ENCODE data around the gene FBXW2. TPM values are rescaled to one million over a fixed set of nuclear protein-coding genes. Genes with fewer than 3 reads are reported as not detected.

The FBXW2 gene
- total RNA-seq, 1 experiment from 2014 or later: 62.1 TPM

- H3T11ph ChIP-seq (ENCODE audit: low read length): no peak overlapping the region
- Mint-ChIP-seq H3K27ac (no peak overlapping the region), H3K27me3 (ENCODE audit: low read depth) (peaks cover 43% of the 10 kb centered on the region), H3K36me3 (ENCODE audit: insufficient read depth in 1 of 3, low read depth in 3 of 3) (no peaks in the 10 kb centered on the region), H3K4me3 (no peak overlapping the region), H3K4me1 (peaks cover 6 to 16% of the 10 kb centered on the region in 2 experiments), H3K9me3 (no peaks in the 10 kb centered on the region)
- H3K27ac ChIP-seq (ENCODE audit: insufficient read length, low read depth, low read length): no peak overlapping the region
- no peaks in the 10 kb centered on the region for H3K79me1 ChIP-seq (ENCODE audit: insufficient read depth, low read depth, low read length, poor library complexity, severe bottlenecking)
- no peak overlapping the region for H3K9ac ChIP-seq (ENCODE audit: extremely low read depth, insufficient read length, low read length)
- no peak overlapping the region for H2BK15ac ChIP-seq (ENCODE audit: low read depth, low read length)
- H4K8ac ChIP-seq (replicated peaks; ENCODE audit: insufficient read length, low read depth, low read length): no peak overlapping the region
- H3K27me3 ChIP-seq (ENCODE audit: insufficient read depth, low read length): peaks cover 13% of the 10 kb centered on the region; the same call in 1 of the 2 replicates
- H3K4me2 ChIP-seq (ENCODE audit: insufficient read depth, insufficient read length, low read length): no peak overlapping the region
- H4K5ac ChIP-seq (ENCODE audit: insufficient read length, low read depth, low read length): no peak overlapping the region
- no peak overlapping the region for H2BK5ac ChIP-seq (ENCODE audit: insufficient read length, low read length)
- no peaks in the 10 kb centered on the region for H3K79me2 ChIP-seq (ENCODE audit: insufficient read depth, low read length)
- TF ChIP-seq CTCF (conservative IDR thresholded peaks at IDR 0.05): no peak
- H3K14ac ChIP-seq (ENCODE audit: insufficient read depth, low read length): no peak overlapping the region
- WGBS (ENCODE audit: extremely low coverage, insufficient read length, low lambda C conversion rate): no CpG with 5 or more reads among the region's 6 CpGs
- no peak overlapping the region for H2AFZ ChIP-seq (ENCODE audit: low read length)
- peaks cover 4% of the 10 kb centered on the region for H3K23me2 ChIP-seq (ENCODE audit: insufficient read length, low read depth, low read length, poor library complexity, severe bottlenecking)
- H3K18ac ChIP-seq (ENCODE audit: insufficient read length, low read depth, low read length): no peak overlapping the region
- no peak overlapping the region for H3K56ac ChIP-seq (ENCODE audit: insufficient read length, low read depth, low read length)
- H4K91ac ChIP-seq (ENCODE audit: insufficient read length, low read depth, low read length): no peak overlapping the region
- H3K4ac ChIP-seq (ENCODE audit: low read depth, low read length): no peak overlapping the region
- H4K20me1 ChIP-seq (ENCODE audit: control insufficient read depth, insufficient read depth, insufficient read length): no peaks in the 10 kb centered on the region
- no peak overlapping the region for H2BK12ac ChIP-seq (ENCODE audit: insufficient read length, low read depth, low read length)
- no peak overlapping the region for H2BK20ac ChIP-seq (ENCODE audit: low read depth, low read length, poor library complexity, severe bottlenecking)
- H2BK120ac ChIP-seq (ENCODE audit: low read depth, low read length, poor library complexity, severe bottlenecking): no peak overlapping the region
- DNase-seq: no peak
- H3K23ac ChIP-seq (ENCODE audit: insufficient read length, low read depth, low read length): no peak overlapping the region
- no peaks in the 10 kb centered on the region for H3K9me3 ChIP-seq (ENCODE audit: control insufficient read depth, low read depth, low read length)
- H3K4me1 ChIP-seq (ENCODE audit: insufficient read depth, low read length): no peaks in the 10 kb centered on the region
- no peak overlapping the region for H2AK5ac ChIP-seq (ENCODE audit: insufficient read length, low read length)
Measured at GRCh38 chr9:120708526-120709224, 84.5 kb downstream of the FBXW2 start.

Measured in H9 (cell line).